ENCODE data around the gene GRK5.

- no peak for TF ChIP-seq CTCF (IDR thresholded peaks at IDR 0.05; ENCODE audit: low read depth, low read length)
- no peak for TF ChIP-seq POLR2A (IDR thresholded peaks at IDR 0.05; ENCODE audit: extremely low read depth, insufficient read length)
Observed at GRCh38 chr10:119349341-119349740, 142.0 kb downstream of the GRK5 start.
